T-cell (primary cell): ENCODE measurements around the gene JARID2. TPM values are rescaled to one million over a fixed set of nuclear protein-coding genes. Genes with fewer than 3 reads are reported as not detected.

Source experiments
- ATAC-seq, 4 experiments: fragments of 200-7000 bp in 3 of 4; fragments of 150-1000 bp in 1 of 4; cut with Tn5 transposase; replicated peaks in 1 of 4; 1 replicate in 3 of 4; 2 replicates in 1 of 4; pipeline ENCODE4 v1.10.0; 2021; ENCODE audit warnings: moderate library complexity in 3 of 4, mild to moderate bottlenecking in 2 of 4, moderate number of reproducible peaks in 1 of 4
- CTCF ChIA-PET, 2 donors: fragments of 300-600 bp; sonication (Branson Sonifier 250); formaldehyde crosslinking; loops; one replicate each; lab custom pipeline; 2022; ENCODE audit warnings: antibody characterized with exemption in 2 of 2; lab: Charles Lee
- POLR2A ChIA-PET, 2 donors: fragments of 300-600 bp; sonication (Branson Sonifier 250); formaldehyde crosslinking; loops; one replicate each; lab custom pipeline; 2022; ENCODE audit warnings: antibody characterized with exemption in 2 of 2; lab: Charles Lee
- DNase-seq, 35 experiments: peaks; one replicate each; pipeline versions ENCODE4 v3.0.0 to v3.0.0-alpha.2; 2013 to 2023
- H3K27ac ChIP-seq: one replicate; pipeline ENCODE4 v1.5.1; 2013; ENCODE audit warnings: low read length
- H3K27me3 ChIP-seq, 2 experiments: replicated peaks in 1 of 2; 1 replicate in 1 of 2; 2 replicates in 1 of 2; pipeline versions ENCODE4 v1.6.1 to v1.7.0; 2013; ENCODE audit warnings: low read length in 1 of 2, mixed read lengths in 1 of 2; ENCODE audit not compliant: control insufficient read depth in 2 of 2, insufficient read depth in 2 of 2; ENCODE audit errors: extremely low read depth in 1 of 2
- H3K36me3 ChIP-seq, 2 donors: 1 replicate in 1 of 2; 2 replicates in 1 of 2; pipeline versions ENCODE4 v1.6.1 to v1.7.0; 2013; ENCODE audit warnings: low read length in 1 of 2; ENCODE audit not compliant: control insufficient read depth in 2 of 2, insufficient read depth in 1 of 2; ENCODE audit errors: extremely low read depth in 1 of 2
- H3K4me1 ChIP-seq, 2 experiments: 1 replicate in 1 of 2; 2 replicates in 1 of 2; pipeline versions ENCODE4 v1.6.1 to v1.7.0; 2013; ENCODE audit warnings: low read length in 2 of 2, mixed read lengths in 1 of 2; ENCODE audit not compliant: insufficient read depth in 2 of 2, control insufficient read depth in 1 of 2; ENCODE audit errors: extremely low read depth in 1 of 2
- H3K4me3 ChIP-seq, 2 donors: 1 replicate in 1 of 2; 2 replicates in 1 of 2; pipeline versions ENCODE4 v1.5.1 to v1.7.0; 2013; ENCODE audit warnings: mild to moderate bottlenecking in 2 of 2, low read length in 1 of 2, moderate library complexity in 1 of 2; ENCODE audit not compliant: control insufficient read depth in 1 of 2; ENCODE audit errors: extremely low read depth in 1 of 2
- H3K9me3 ChIP-seq: 2 replicates; pipeline ENCODE4 v1.7.0; 2013
- H3K27ac Mint-ChIP-seq, 2 donors: one replicate each; pipeline ENCODE4 v1.8.0; 2020 to 2021; ENCODE audit warnings: mild to moderate bottlenecking in 2 of 2, mixed read lengths in 2 of 2
- H3K27me3 Mint-ChIP-seq, 2 donors: one replicate each; pipeline ENCODE4 v1.8.0; 2021 to 2022; ENCODE audit warnings: mixed read lengths in 2 of 2
- H3K36me3 Mint-ChIP-seq: one replicate; pipeline ENCODE4 v1.8.0; 2021; ENCODE audit warnings: mixed read lengths
- H3K4me1 Mint-ChIP-seq, 3 donors: one replicate each; pipeline ENCODE4 v1.8.0; 2020 to 2022; ENCODE audit warnings: mixed read lengths in 3 of 3, mild to moderate bottlenecking in 1 of 3
- H3K4me3 Mint-ChIP-seq, 3 donors: one replicate each; pipeline ENCODE4 v1.8.0; 2020 to 2022; ENCODE audit warnings: mild to moderate bottlenecking in 3 of 3, mixed read lengths in 3 of 3, moderate library complexity in 3 of 3
- H3K9me3 Mint-ChIP-seq, 3 donors: one replicate each; pipeline ENCODE4 v1.8.0; 2020 to 2022; ENCODE audit warnings: mixed read lengths in 3 of 3
- WGBS: methylation state at CpG from one replicate; pipeline ENCODE4 v1.1.5; 2013; ENCODE audit warnings: missing lambda C conversion rate; ENCODE audit not compliant: insufficient coverage; 5-methylcytosine and 5-hydroxymethylcytosine counted together
- total RNA-seq, 35 experiments: library from RNA in 6 of 35; stranded (reverse) in 6 of 35; fragments of 120-200 nt in 1 of 35; gene quantifications; one replicate each; pipeline versions ENCODE4 v1.2.1 to v1.2.4 and lab custom pipeline; 2013 to 2026

JARID2 gene
- total RNA-seq, 5 donors from 2014 or later (not counting 1 experiment from before 2014, with no cell fraction given), result 19.8 to 27.9 (median 21.6) TPM

DNA sequence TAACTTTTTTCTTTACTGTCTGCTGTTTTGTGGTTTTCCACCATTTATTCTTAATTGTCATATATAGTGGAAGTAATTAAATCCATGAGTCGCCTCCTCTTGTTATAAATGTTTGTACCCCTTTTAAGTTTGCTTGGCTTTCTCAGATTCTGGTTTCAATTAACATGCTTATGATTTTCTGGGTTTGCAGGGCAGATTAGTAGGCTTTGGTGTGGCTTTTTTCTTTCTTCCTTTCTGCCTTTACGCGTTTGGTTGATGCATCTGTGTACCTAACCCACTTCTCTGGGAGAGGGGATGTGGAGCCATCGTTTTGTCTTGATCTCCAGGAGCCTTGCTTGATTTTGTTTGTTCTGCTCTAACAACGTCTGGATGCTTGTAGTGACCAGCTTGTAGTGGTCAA, 100.4 kb downstream of the JARID2 start:
- DNase-seq (peak in 1 of 35 experiments; percentile 29), ATAC-seq (peak; percentile 50 to 75 (median 60))
- WGBS, result 0% methylated on average over 1 of the region's 5 CpGs
- no peaks in the 10 kb centered on the region for H3K27me3 Mint-ChIP-seq
- ChIA-PET CTCF (no interaction called here), POLR2A (interaction anchor here in 1 of 2 donors (0.6 to 1.9 kb wide), 2 partner anchors 14 to 46 kb away, joined by 3 to 8 read pairs; no protein-coding TSS in a partner anchor)
- peaks cover 37 to 72% of the 10 kb centered on the region in 2 experiments for H3K4me1 ChIP-seq
- H3K27me3 ChIP-seq, result no peaks in the 10 kb centered on the region
- H3K9me3 Mint-ChIP-seq, result no peaks in the 10 kb centered on the region
- H3K27ac Mint-ChIP-seq, result peak overlapping the region in 1 of 2 donors; percentile 40
- peaks cover 9% of the 10 kb centered on the region for H3K36me3 Mint-ChIP-seq
- peak overlapping the region in 1 of 2 donors; percentile 44 for H3K4me3 ChIP-seq
- no peak overlapping the region for H3K27ac ChIP-seq
- H3K9me3 ChIP-seq, result no peaks in the 10 kb centered on the region
- H3K4me3 Mint-ChIP-seq, result peak overlapping the region in 1 of 3 donors; percentile 43
- no peaks in the 10 kb centered on the region for H3K36me3 ChIP-seq
- H3K4me1 Mint-ChIP-seq, result peaks cover 83 to 88% (median 86%) of the 10 kb centered on the region in 3 donors

DNA sequence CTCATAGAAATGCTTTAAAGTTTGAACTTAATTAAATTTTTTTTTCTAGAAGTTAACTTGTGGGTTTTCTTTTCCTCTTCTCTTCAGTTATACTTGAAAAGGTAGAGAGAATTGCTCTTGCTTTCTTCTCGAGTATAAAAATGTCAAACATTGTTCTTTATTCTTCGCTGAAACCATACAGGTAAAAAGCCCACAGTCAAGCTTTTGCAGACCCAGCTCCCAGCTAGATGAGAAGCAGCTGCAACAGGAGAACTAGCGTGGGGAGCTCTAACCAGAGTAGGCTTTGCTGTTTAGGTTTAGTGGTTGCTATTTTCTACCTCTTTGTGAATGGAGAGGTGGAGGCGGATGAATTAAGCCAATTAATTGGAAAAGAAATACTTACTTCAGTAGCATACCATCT, 102.7 kb downstream of the JARID2 start:
- Mint-ChIP-seq H3K4me1 (peaks cover 85 to 88% (median 88%) of the 10 kb centered on the region in 3 donors), H3K36me3 (peaks cover 13% of the 10 kb centered on the region), H3K27ac (peak overlapping the region in 1 of 2 donors; percentile 80), H3K27me3 (no peaks in the 10 kb centered on the region), H3K4me3 (peak overlapping the region in 1 of 3 donors; percentile 35), H3K9me3 (no peaks in the 10 kb centered on the region)
- ChIA-PET POLR2A (interaction anchor here (0.5 to 0.6 kb wide), 3 partner anchors 9 to 95 kb away, joined by 3 to 6 read pairs (median 3); no protein-coding TSS in a partner anchor), CTCF (interaction anchor here (0.6 to 1.6 kb wide), 6 partner anchors 10 to 1139 kb away, joined by 3 to 5 read pairs (median 3); no protein-coding TSS in a partner anchor)
- DNase-seq (peak in 3 of 35 experiments; percentile 16 to 32 (median 31)), ATAC-seq (peak in 2 of 4 experiments; percentile 29 to 74)
- Histone ChIP-seq H3K27ac (no peak overlapping the region), H3K4me3 (no peak overlapping the region), H3K27me3 (no peaks in the 10 kb centered on the region), H3K4me1 (peaks cover 24 to 65% of the 10 kb centered on the region in 2 experiments), H3K36me3 (no peaks in the 10 kb centered on the region), H3K9me3 (no peaks in the 10 kb centered on the region)
- no CpG with 5 or more reads among the region's 4 CpGs for WGBS

DNA sequence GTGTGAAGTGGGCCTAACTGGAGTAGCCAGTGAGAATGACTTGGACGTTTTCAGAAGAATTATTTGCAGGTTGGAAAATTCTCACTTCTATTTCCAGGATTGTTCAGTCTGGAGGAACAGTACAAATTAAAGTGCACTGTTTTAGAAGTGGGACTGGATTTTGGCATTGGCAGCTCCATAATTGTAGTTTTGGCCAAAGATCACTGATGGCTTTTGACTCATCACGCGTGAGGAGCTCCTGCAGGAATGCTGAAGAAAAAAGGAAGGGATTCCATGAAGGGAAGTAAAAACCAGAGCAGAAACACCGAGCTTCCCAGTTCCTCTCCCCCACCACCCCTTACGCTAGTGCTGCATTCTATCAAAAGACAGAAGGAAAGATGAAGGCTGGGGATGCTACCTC, 103.5 kb downstream of the JARID2 start:
- Mint-ChIP-seq H3K4me1 (peaks cover 85 to 88% (median 88%) of the 10 kb centered on the region in 3 donors), H3K4me3 (no peak overlapping the region), H3K9me3 (no peaks in the 10 kb centered on the region), H3K36me3 (peaks cover 13% of the 10 kb centered on the region), H3K27me3 (no peaks in the 10 kb centered on the region), H3K27ac (no peak overlapping the region)
- no peaks in the 10 kb centered on the region for H3K27me3 ChIP-seq
- POLR2A ChIA-PET, result no interaction called here
- H3K9me3 ChIP-seq, result no peaks in the 10 kb centered on the region
- no peak overlapping the region for H3K27ac ChIP-seq
- H3K4me1 ChIP-seq, result peaks cover 20 to 60% of the 10 kb centered on the region in 2 experiments
- H3K4me3 ChIP-seq, result no peak overlapping the region
- WGBS, result no CpG with 5 or more reads among the region's 5 CpGs
- DNase-seq (no peak), ATAC-seq (no peak)
- CTCF ChIA-PET, result interaction anchor here in 1 of 2 donors (1.2 kb wide), 1 partner anchor 17 kb away, joined by 4 read pairs; no protein-coding TSS in a partner anchor
- H3K36me3 ChIP-seq, result no peaks in the 10 kb centered on the region

DNA sequence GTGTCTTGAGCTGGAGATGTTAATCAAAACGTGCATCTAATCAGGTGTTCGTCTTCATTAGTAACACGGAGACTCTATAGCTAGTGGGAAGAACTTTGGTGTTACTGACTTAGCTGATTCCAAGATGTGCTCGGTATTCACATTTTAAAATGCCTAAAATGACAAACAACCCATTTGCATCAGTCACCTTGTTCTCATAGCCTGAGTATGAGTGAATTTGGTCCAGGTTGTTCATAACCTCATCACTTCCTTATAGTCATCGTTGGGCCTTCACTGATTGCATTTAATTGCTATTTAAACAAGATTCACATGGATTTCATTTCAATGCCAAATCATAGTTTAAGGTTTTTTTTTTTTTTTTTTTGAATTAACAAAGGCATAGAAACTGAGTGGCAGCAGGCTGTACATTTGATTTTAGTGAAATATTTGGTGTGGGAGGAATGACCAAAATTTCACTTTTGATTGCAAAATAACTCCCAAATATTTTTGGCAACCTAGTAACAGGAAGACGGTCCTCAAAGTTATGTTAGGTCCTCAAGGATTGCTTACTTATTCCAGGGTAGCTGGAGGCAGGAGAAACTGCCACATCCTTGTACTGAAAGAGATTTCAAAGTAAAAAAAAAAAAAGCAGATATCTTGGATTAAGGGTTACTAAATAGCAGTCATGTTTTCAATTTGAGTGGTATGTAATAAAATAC, 104.7 kb downstream of the JARID2 start:
- POLR2A ChIA-PET, result no interaction called here
- H3K27me3 Mint-ChIP-seq, result no peaks in the 10 kb centered on the region
- H3K9me3 ChIP-seq, result no peaks in the 10 kb centered on the region

DNA sequence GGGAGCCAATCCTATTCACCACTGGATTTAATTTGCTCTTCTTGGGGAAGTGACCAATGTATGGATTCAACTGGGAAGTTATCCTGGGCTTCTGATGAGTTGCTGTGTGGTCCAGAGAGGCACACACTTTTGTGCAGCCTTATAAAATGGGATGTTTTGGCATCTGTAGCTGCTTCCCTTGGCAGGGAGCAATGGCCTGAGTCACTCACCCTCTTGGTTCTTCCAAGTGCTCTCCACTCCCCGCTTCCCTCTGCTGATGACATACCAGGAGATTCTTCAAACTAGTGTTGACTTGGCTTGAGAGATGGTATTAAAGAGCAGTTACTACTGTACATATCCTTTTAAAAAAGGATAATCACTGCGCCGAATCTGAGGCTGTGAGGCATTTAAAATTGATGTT, 105.8 kb downstream of the JARID2 start:
- no peak for DNase-seq
- no peak for ATAC-seq
- Mint-ChIP-seq H3K4me3 (no peak overlapping the region), H3K27me3 (no peaks in the 10 kb centered on the region), H3K4me1 (peaks cover 80 to 88% (median 84%) of the 10 kb centered on the region in 3 donors), H3K36me3 (peaks cover 17% of the 10 kb centered on the region), H3K27ac (no peak overlapping the region), H3K9me3 (no peaks in the 10 kb centered on the region)
- no CpG with 5 or more reads among the region's 3 CpGs for WGBS
- Histone ChIP-seq H3K36me3 (no peaks in the 10 kb centered on the region), H3K27ac (no peak overlapping the region), H3K9me3 (no peaks in the 10 kb centered on the region), H3K4me3 (no peak overlapping the region), H3K27me3 (no peaks in the 10 kb centered on the region), H3K4me1 (peaks cover 14 to 46% of the 10 kb centered on the region in 2 experiments)
- ChIA-PET CTCF (no interaction called here), POLR2A (interaction anchor here in 1 of 2 donors (0.6 kb wide), 1 partner anchor 233 kb away, joined by 4 read pairs; no protein-coding TSS in a partner anchor)

More for the DNA sequence above, 104.7 kb downstream of the JARID2 start:
- H3K27me3 ChIP-seq, result no peaks in the 10 kb centered on the region
- peaks cover 82 to 88% (median 86%) of the 10 kb centered on the region in 3 donors for H3K4me1 Mint-ChIP-seq
- H3K27ac Mint-ChIP-seq, result no peak overlapping the region
- no peaks in the 10 kb centered on the region for H3K36me3 ChIP-seq
- no peak overlapping the region for H3K4me3 Mint-ChIP-seq
- H3K36me3 Mint-ChIP-seq, result peaks cover 13% of the 10 kb centered on the region
- no peak overlapping the region for H3K27ac ChIP-seq
- DNase-seq, result no peak
- H3K4me3 ChIP-seq, result no peak overlapping the region
- H3K4me1 ChIP-seq, result peaks cover 20 to 57% of the 10 kb centered on the region in 2 experiments
- WGBS, result no CpG with 5 or more reads among the region's 6 CpGs
- CTCF ChIA-PET, result interaction anchor here in 1 of 2 donors (0.7 kb wide), 1 partner anchor 58 kb away, joined by 5 read pairs; no protein-coding TSS in a partner anchor
- ATAC-seq, result no peak
- H3K9me3 Mint-ChIP-seq, result no peaks in the 10 kb centered on the region

DNA sequence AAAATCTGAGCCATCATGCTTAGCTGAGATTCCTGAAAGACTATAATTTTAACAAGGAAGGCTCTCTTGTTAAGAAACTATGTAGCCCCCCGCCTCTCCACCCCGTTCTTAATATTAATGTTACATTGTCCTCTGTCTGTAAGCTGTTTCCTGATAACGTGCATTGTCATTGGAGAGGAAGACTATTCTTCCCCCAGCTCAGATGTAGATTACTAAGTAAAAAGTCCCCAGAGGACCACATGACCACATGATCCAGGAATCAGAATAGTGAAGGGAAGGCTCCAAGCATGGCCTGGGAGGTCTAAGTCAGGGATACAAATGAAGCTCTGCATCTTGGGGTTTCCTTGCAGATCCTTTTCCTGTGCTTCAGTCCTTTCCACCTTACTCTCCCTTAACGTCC, 106.4 kb downstream of the JARID2 start:
- DNase-seq (no peak), ATAC-seq (no peak)
- Histone ChIP-seq H3K4me1 (peaks cover 11 to 43% of the 10 kb centered on the region in 2 experiments), H3K27me3 (no peaks in the 10 kb centered on the region), H3K27ac (no peak overlapping the region), H3K9me3 (no peaks in the 10 kb centered on the region), H3K4me3 (no peak overlapping the region), H3K36me3 (no peaks in the 10 kb centered on the region)
- Mint-ChIP-seq H3K9me3 (no peaks in the 10 kb centered on the region), H3K27ac (peak overlapping the region in 1 of 2 donors; percentile 40), H3K27me3 (no peaks in the 10 kb centered on the region), H3K4me3 (no peak overlapping the region), H3K4me1 (peaks cover 78 to 83% (median 82%) of the 10 kb centered on the region in 3 donors), H3K36me3 (peaks cover 17% of the 10 kb centered on the region)
- POLR2A ChIA-PET, result no interaction called here
- no CpG with 5 or more reads among the region's 4 CpGs for WGBS
- CTCF ChIA-PET, result no interaction called here
